COR-L47 (cell line): ENCODE data around the gene TOPAZ1.

Experiments used
- DNase-seq: peaks from one replicate; lab custom pipeline; 2025; lab: John Stamatoyannopoulos, UW

The TOPAZ1 gene

DNA sequence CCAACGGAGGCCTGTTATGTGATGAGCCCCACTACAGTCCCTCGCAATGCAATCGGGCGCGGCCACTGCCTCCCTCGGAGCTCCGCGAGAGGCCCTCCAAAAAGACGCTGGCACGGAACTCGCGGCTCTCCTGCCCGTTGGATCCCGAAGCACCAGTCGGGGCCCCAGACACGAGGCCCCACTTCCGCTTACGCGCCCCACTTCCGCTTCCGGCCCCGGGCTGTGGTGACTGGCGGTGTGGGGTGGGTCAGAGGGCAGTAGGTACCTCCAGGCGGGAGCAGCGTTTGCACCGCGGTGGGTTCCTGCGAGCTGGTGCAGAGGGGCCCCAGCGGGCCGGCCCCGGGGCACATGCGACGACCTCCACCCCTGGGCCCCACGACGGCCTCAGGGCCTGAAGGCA, at the start of gene TOPAZ1:
TOPAZ1 (plus strand) TSS at position 181 of the 400 bp plus-strand sequence; CDS start at position 349, 168 bp downstream.
- no peak for DNase-seq

DNA sequence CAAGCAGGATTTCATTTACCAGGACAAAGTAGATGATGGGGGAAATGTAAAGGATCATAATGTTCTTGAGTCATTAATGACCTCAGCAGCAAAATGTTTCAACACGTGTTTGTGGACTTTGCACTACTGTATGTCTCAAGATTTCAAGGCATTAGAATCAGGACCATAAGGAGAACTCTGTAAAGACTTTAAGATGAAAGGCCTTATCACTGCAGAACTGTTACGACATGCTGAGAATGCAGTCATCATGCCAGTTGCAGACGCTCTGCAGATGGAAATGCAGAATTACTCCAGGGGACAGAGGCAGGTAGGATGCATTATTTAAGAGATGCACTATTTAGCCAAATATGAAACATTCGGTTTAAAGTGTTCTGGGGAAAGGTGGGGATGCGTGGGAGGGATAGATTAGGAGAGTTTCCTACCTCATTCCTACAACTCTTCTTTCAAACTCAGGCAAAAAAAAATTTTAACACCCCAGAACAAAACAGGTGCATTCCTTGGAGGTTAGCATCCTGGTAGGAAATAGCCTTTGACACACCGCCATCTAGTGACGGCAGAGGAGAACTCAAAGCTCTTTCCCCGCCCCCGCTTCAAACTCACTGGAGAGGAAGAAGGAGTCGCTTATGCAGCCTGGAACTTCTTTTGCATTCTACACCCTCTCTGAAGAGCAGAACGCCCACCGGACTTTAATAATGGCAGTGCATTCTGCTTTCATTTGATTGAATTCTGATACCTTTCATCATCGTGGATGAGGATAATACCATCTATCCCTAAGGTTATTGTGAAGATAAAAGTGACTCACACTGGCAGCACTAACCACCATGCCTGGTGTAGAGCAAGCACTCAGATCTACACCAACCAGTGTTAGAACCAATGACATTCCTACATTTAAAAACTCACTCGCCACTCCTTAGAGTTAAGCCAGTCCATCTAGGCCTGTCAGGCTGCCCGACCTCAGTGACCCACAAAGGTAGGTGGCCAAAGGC, 43.1 kb upstream of the TOPAZ1 start:
- DNase-seq, result peak; percentile 8

DNA sequence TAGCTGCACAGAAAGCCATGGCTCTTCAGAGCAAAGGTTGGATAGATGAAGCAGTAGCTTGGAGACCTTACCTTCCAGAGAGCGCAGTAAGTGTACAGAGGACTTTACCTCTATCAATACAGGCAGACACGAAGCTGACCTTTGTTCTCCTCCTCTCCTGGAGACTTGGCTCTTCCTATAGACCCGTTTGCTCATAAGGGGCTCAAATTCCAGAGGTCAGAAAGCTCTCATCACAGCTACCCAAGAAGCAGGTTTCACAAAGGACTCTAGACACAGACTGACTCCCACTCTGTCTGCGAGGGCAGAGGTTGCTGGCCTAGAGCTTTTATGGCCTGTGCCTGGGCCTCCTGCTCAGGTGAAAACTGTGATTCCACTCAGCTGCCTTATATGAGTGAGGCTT, 35.4 kb upstream of the TOPAZ1 start:
- DNase-seq, result no peak

DNA sequence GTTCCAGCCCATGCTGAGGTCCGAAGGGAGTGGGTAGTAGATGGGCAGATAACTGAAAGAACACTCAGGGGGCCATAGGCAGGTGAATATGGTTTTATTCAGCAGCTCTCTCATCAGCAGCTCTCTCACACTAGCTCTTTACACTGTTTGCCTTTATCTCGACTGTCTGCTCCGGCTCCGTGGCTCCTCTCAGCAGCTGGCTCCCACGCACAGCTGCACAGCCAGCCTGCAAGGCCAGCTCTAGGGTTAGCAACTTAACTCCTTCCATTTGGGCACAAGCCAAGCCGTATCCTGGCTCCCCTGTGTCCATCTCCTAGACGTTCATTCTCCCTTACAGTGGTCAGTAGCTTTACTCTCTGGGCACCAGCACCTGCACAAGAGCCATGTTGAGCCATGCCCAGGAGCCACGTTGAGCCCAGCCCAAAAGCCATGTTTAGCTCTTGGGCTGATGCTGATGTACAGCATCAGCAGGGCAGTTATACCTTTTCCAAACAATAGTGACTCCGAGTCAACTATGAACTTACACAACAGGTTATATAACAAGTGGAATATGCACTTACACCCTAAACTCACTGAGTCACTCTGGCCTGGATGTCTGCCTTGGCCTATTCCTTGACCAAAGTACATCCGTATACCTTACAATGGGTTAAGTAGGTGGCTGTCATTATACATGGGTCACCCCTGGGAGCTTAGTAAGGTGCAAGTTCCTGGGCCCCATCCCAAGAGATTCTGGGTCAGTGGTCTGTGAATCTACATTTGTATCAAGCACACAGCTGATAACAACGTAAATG, 34.6 kb upstream of the TOPAZ1 start:
- DNase-seq, result no peak

DNA sequence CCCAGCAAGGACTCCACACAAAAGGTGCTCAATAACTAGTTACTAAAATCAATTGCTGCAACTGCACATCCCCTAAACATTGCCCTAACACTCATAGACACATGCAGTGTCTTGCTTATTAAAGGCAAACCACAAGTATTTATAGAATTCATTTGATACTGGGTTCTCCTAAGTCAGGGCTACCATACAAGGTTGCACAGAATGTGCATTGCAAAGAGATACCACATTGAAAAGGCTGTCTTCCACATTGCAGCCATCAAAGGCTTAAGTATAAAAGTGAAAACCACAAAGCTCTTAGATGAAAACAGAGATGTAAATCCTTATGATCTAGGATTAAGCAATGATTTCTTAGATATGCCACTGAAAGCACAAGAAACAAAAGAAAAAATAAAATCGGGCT, 33.6 kb upstream of the TOPAZ1 start:
- no peak for DNase-seq

DNA sequence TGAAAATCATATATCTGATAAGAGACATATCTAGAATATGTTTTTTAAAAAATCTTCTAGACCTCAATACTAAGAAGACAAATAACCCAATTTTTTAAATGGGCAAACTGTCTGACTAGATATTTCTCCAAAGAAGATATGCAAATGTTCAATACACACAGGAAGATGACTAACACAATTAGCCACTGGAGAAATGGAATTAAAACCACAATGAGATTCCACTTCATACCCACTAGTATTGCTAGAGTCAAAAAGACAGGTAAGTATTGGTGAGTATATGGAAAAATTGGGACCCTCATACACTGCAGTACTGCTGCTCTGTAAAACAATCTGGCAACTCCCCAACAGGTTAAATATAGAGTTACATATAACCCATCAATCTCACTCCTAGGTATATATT, 33.1 kb upstream of the TOPAZ1 start:
- DNase-seq, result no peak

DNA sequence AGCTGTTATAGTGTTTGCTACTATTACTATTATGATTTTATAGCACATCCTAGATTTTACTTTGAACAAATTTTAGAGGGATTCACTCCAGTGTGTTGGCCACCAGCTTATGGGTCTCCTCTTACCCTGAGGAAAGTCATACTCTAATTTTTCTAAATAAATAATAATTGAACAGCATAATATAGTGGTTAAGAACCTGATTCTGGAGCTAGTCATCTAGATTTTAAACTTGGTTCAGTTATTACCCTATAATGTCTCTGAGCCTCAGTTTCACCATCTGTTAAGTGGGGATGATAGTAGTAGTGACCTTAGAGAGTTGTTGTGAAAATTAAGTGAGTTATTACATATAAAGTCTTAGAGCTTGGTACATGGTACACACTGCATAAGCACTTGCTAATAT, 30.7 kb upstream of the TOPAZ1 start:
- DNase-seq, result no peak

DNA sequence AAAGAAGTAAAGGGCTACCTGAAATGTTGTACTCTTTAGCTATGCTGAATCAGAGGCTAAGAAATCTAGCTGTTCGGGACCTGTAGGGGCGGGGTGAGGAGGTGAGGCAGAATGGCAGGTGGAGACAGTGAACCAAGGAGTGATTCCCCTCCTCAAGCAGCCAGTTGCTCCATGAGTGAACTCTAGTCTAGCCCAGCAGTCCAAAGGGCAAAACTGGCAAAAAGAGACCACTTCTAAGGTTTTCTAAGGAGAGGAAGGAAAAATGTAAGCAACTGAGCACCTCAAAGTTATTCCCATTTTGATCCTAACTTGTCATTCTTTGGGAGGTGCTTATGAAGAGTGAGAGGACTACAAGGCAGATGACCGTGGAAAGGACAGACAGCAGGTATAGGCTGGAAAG, 19.3 kb upstream of the TOPAZ1 start:
- no peak for DNase-seq

DNA sequence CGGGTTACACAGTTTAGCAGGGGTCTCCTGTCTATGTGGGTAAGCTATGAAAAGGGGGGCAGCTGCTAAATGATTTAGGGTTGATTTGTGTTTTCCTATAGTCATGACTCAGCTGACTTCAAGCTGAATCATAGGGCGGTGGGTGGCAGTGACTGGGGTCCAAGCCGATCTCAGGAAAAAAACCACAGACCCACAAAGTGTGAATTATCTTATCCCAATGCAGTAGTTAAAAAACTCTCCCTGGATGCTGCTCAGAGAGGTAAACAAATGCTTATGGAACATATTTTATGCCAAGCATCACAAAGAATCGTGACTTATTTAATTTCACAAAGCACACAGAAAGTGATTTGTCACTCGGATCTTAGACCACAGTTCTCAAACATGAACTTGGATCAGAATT, 18.4 kb upstream of the TOPAZ1 start:
- DNase-seq, result no peak

DNA sequence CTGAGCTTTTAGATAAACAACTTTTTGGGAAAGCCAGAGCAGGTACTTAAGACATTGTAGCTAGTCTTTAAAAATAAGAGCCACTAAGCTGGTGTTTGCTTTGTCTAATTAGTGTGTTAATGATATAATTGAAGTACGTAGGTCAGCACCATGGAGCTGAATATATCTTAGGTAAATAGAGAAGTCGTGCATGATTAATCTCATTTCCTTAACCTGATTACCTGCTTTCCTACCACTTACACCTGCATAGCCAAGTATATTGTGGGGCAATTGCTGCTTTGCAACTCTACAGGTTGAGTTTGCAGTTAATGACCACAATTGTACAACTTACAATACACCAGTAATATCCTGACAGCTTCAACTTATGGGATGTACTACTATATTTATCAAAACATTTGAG, 17.6 kb upstream of the TOPAZ1 start:
- no peak for DNase-seq

DNA sequence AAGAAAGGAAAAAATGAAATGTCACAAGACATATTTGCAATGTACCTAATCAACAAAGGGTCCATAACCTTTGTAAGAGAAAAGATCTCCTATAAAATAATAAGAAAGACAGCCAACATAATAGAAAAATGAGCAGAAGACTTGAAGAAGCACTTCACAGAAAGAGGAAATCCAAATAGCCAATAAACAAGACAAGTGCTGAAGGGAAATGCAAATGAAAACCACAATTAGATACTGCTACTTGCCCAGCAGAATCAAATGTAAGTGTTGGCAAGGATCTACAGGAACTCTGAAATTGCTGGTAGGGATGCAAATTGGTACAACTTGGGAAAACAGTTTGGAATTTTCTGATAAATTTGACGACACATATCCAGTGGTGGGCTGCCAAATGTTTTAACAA, 15.1 kb upstream of the TOPAZ1 start:
- no peak for DNase-seq

DNA sequence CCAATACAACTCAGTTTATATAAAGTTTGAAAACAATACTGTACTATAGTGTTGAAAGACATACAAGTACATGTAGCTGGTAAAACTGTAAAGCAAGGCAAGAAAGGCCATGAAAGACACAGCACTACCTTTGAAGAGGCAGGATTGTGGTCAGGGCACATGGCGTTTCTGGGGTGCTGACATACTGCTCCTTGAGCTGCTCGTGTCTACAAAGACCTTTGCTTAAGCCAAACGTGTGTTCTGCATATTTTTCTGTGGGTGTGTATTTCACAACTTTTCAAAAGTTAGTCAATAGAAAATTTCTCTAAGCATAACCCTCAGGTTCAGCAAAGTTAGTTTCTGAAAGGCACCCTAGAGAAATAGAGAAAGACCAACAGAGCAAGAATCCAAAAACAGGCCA, 14.1 kb upstream of the TOPAZ1 start:
- no peak for DNase-seq

DNA sequence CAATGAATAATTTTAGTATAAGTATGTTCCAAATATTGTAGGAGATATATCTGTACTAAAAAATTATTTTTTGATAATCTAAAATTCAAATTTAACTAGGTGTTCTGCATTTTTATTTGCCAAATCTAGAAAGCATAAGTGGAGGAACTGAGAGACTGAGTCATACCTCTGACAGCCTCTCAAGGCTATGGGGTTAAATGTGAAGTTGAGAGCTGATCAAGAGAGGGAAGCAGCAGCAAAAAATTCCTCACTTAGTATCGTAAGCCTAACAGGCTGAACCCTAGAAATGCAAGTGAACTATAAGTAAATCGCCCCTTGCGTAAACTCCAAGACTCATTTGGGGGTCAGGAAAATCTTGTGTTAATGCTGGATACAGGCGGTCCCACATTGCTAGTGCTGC, 12.8 kb upstream of the TOPAZ1 start:
- DNase-seq, result no peak

DNA sequence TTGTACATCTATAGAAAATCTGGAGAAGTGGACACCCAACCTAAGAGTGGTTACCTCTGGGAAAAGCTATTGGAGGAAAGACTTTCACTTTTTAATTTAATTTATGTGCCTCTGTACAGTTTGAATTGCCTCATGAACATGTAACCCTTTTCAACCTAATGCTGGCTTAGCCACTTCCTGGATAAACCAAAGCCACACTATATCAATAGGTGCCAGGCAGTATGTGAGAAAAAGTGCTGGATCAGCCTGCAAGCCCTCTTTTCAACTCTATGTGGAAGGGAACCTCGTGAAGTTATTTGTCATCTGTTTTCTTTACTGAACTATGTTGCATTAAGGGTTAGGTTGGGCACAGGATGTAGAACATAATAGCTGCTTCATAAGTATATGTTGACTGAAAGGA, 9.3 kb upstream of the TOPAZ1 start:
- no peak for DNase-seq

DNA sequence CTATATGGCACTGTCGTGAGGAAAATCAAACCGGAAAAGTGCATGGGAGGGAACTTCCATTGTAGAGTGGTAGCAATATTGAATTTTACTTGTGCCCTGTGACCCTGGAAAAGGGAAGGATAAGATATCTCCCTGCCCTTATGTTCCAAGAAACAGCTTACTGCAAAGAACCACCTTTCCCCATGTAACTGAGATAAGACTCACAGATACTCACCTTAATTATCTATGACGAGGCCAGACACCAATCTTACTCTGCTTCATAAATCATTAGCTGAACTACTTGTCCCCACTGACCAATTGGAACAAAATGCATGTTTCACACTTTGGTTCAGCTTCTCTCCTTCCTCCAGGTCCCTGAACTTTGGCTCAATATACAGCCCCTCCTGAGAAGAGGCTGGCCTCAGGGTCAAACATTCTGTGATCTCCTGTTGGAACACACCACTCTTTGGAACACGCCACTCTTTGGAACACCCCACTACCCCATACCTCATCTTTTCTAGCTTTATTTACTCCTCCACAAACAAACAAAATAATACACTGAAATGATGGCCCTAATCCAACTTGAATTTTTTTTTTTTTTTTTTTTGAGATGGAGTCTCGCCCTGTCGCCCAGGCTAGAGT, 6.9 kb upstream of the TOPAZ1 start:
- DNase-seq, result no peak

DNA sequence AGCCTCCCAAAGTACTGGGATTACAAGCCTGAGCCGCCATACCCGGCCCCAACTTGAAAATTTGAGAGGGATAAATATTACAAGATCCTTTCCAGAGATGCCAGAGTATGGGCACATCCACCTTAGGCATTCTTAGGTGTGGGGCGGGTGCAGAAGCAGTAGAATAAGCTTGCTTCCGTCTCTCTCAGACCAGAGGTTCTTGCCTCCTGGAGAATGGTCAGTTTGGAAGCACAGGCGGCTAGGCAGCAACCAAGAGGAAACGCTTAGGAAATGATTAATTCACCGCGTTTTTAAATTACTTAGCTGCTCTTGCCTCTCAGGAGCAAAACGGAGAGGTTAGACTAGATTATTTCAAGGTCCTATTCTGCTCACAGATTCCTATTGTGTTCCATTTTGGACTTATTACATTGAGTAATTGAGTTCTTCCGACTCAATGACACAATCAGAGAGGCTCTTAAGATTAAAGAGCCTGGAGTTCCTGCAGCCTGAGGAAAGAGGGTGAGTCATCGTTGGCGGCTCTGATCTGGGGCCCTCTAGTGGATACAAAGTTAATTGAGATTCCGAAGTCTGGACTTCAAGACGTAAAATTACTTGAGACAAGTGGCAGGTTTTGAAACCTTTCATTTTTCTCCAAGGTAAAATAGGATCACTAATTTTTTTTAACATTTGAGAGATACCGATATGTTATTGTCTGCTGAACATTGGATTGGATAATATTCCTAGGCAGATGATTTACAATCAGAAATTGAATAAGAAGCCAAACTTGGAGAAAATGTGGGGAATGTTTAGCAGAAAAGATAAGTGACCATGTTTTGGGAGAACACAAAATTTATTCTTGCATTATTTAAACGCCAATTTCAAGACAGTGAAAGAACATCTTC, 5.8 kb upstream of the TOPAZ1 start:
- DNase-seq, result no peak

DNA sequence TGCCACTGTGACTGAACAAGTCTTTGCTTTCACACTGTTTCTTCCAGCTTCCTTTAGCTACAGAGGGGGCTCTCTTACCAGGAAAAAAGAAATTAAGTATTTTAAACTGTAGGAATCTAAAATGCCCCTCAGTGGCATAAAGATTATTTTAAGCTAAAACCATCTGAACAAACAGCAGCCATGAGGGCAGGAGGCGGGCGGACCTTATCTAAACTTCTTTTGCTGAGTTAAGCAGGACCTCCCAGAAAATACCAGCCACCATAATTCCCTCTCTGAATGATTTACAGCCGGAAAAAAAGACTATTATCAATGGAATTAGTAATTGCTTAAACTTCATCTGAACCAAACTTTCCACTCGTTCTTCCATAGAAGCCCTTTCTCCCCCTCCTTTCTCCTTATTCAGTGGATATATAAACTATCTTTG, 5.2 kb upstream of the TOPAZ1 start:
- DNase-seq, result no peak

DNA sequence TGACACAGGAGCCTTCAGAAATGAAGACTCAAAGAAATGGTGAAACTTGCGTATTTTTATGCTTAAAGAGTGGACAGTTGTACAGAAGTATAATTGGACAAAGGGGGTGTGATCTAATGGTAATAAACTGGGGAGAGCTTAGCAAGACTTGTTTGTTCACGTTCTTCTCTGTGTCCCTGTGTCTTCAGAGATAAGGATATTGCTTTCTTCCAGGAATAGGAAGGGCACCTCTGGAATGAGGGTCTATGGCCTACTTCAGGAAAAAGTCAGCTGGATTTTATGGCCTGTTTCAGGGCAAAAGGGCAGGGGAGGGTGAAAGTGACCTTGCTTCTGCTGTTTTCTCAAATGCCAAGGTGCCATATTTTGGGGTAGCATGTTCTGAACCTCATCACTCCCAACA, 4.5 kb upstream of the TOPAZ1 start:
- no peak for DNase-seq

DNA sequence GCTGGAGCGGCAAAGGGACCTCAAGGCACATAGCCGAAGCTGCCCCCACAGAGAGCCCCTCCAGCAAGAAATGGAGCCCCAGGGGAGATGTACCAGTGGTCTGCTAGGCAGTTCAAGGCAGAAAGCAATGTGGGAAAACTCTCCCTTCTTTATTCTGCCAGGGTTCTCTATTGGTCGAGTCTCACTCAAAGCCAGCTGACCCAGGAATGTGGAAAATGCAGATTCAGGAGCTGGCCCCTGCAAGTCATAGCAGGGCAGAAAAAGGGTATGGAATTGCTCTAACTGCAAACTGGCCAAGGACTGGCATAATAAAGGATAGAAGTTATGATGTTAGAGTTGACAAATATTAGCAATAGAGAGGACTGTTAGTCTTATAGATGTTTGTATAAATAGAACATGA, 4.0 kb upstream of the TOPAZ1 start:
- no peak for DNase-seq

DNA sequence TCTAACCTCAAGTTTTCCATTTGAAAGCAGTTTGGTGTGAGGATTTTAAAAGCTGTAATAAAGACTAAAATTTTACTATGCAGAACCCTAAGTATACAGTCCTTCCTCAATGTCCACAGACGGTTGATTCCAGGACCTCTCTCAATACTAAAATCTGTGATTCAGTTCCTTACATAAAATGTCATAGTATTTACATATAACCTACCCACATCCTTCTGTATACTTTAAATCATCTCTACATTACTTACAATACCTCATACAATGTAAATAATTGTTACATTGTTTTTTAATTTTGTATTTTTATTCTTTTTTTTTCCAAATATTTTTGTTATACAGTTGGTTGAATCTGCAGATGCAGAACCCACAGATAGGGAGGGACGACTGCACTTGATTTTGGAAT, 2.8 kb upstream of the TOPAZ1 start:
- no peak for DNase-seq

DNA sequence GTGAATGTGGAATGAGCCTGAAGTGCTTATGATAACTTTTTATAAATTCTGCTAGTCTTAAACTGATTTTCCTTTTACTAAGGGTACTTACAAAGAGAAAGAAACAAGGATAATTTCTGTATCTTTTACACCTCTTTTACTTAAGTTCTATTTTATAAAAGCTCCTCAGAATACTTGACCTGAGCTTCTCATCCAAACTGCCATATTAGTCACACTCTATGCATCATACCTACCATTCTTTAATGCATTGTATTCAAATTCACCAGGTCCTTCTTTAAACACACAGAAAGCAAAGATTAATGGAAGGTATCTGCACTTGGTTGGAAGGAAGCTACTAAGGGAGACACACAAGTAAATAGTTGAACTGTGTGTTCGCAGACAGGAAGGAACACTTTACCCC, 1.6 kb upstream of the TOPAZ1 start:
- DNase-seq, result no peak

DNA sequence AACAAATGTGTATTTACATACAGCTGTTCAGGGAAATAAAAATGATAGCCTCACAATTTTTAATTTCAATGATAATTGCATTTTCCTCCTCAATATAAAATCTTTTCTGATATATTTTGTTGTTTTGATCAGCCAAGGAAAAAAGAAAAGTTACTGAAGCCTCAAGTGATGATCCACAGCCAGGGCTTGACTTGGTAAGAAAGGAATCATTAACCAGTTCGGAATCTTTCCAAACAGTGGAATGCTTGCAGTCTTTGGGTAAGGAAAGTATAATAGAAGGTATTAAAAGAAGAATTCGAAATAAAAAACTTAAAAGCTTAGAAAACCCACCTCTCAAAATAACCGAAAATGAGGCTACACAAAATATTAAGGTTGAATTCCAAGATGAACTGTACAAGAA, 1.0 kb downstream of the TOPAZ1 start:
- no peak for DNase-seq
